ENCODE measurements around the gene RAB17. TPM values are rescaled to one million over a fixed set of nuclear protein-coding genes. Genes with fewer than 3 reads are reported as not detected.

The RAB17 gene
- total RNA-seq, 1 experiment from 2014 or later, result 17.2 TPM

DNA sequence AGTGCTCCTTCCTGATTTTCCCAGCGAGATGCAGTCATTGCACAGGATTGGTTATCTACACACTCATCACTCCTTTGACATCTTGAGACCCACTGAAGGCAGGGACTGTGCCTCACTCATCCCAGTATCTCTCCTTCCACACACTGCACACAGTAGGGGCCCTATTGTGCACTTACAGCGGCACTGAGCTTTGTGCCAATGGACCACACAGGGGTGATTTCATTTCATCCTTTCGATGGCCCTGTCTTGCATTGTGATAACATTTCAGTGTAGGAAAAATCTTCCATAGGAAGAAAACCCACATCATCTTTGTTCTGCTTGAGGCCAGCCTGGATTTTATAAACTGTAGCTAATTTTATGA lies 25.8 kb upstream of the RAB17 start:
- H3K36me3 Mint-ChIP-seq (ENCODE audit: insufficient read depth, unreplicated experiment), result no peaks in the 10 kb centered on the region
- no peak for DNase-seq (ENCODE audit: unreplicated experiment)
- H3K9me3 Mint-ChIP-seq (ENCODE audit: unreplicated experiment), result no peaks in the 10 kb centered on the region
- H3K4me3 Mint-ChIP-seq (ENCODE audit: unreplicated experiment), result no peak overlapping the region
- POLR2A ChIA-PET, result interaction anchor here (0.9 kb wide), 1 partner anchor 46 kb away, joined by 4 read pairs; no protein-coding TSS in a partner anchor
- H3K4me1 Mint-ChIP-seq (ENCODE audit: insufficient read depth, unreplicated experiment), result peaks cover 6% of the 10 kb centered on the region
- intact Hi-C loops (cut with micrococcal nuclease), result no loop called here
- CTCF ChIA-PET, result no interaction called here
- no peaks in the 10 kb centered on the region for H3K27me3 Mint-ChIP-seq (ENCODE audit: insufficient read depth, unreplicated experiment)
- BruUV-seq (replicated peaks), result no TSS peak
- H3K27ac Mint-ChIP-seq (ENCODE audit: low read depth, unreplicated experiment), result no peak overlapping the region
- TF ChIP-seq, protein P1, sequence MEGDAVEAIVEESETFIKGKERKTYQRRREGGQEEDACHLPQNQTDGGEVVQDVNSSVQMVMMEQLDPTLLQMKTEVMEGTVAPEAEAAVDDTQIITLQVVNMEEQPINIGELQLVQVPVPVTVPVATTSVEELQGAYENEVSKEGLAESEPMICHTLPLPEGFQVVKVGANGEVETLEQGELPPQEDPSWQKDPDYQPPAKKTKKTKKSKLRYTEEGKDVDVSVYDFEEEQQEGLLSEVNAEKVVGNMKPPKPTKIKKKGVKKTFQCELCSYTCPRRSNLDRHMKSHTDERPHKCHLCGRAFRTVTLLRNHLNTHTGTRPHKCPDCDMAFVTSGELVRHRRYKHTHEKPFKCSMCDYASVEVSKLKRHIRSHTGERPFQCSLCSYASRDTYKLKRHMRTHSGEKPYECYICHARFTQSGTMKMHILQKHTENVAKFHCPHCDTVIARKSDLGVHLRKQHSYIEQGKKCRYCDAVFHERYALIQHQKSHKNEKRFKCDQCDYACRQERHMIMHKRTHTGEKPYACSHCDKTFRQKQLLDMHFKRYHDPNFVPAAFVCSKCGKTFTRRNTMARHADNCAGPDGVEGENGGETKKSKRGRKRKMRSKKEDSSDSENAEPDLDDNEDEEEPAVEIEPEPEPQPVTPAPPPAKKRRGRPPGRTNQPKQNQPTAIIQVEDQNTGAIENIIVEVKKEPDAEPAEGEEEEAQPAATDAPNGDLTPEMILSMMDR (IDR thresholded peaks at IDR 0.05; ENCODE audit: unreplicated experiment), result no peak

DNA sequence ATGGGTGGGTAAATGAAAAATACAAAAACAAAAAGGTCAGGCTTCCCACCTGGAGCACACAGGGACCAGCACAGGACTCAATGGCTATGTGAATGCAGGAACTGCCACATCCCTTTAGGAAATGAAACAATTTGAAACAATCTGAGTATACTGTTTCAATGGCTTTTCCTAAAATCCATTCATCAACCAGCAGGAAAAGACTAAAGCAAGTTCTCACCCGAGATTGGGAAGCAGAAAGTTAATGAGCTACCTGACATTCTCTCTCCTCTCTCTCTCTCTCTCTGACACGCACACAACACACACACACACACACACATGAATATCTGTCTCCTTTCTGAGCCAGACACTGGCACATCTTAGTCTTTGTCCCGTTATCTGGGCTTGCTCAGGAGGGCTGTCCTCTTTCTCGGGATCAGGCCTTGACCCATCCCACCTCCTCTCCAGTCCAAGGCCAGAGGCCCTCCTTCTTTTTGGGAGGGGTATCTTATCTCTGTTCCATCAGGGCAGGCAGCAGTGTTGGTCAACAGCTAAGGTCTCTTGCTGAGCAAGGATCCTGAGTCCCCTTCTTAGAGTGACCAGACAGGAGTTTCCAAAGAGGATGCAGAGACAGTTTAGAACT lies 25.2 kb upstream of the RAB17 start:
- no peak for DNase-seq (ENCODE audit: unreplicated experiment)
- POLR2A ChIA-PET, result interaction anchor here (0.9 kb wide), 1 partner anchor 47 kb away, joined by 4 read pairs; no protein-coding TSS in a partner anchor
- intact Hi-C loops (cut with micrococcal nuclease), result no loop called here
- Mint-ChIP-seq H3K27ac (ENCODE audit: low read depth, unreplicated experiment) (no peak overlapping the region), H3K27me3 (ENCODE audit: insufficient read depth, unreplicated experiment) (no peaks in the 10 kb centered on the region), H3K9me3 (ENCODE audit: unreplicated experiment) (no peaks in the 10 kb centered on the region), H3K36me3 (ENCODE audit: insufficient read depth, unreplicated experiment) (no peaks in the 10 kb centered on the region), H3K4me1 (ENCODE audit: insufficient read depth, unreplicated experiment) (peaks cover 6% of the 10 kb centered on the region), H3K4me3 (ENCODE audit: unreplicated experiment) (no peak overlapping the region)
- BruUV-seq (replicated peaks), result no TSS peak
- TF ChIP-seq, protein P1 (IDR thresholded peaks at IDR 0.05; ENCODE audit: unreplicated experiment), result no peak
- CTCF ChIA-PET, result no interaction called here

DNA sequence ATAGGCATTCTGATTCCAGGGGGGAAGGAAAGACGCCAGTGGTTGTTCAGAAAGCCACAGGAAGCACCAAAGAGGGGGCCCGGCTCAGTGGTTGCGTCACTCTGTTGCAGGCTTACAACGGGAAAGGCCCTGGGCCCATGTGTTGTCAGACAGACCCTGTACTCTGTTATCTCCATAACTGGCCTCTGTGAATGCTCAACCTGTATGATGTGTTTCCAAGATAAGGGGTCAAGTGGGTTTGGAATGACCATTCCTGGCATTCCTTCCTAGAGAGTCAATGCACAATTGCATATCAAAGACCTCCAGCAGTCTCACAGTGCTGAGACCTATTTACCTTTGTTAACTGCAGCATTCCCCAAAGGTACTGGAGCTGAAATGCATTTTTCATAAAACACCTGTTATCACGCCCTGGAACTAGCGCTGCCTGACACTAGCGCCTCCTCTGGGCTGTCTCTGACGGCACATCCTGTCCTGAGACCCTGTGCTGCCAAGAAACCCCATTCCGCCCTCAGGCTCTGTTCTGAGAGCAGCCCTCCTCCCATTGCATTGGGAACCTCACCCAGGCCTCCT lies 23.7 kb upstream of the RAB17 start:
- no TSS peak for BruUV-seq (replicated peaks)
- H3K36me3 Mint-ChIP-seq (ENCODE audit: insufficient read depth, unreplicated experiment), result no peaks in the 10 kb centered on the region
- no peak overlapping the region for H3K4me3 Mint-ChIP-seq (ENCODE audit: unreplicated experiment)
- H3K27me3 Mint-ChIP-seq (ENCODE audit: insufficient read depth, unreplicated experiment), result no peaks in the 10 kb centered on the region
- intact Hi-C loops (cut with micrococcal nuclease), result no loop called here
- H3K4me1 Mint-ChIP-seq (ENCODE audit: insufficient read depth, unreplicated experiment), result peaks cover 6% of the 10 kb centered on the region
- ChIA-PET CTCF (interaction anchor here (1.1 kb wide), 1 partner anchor 131 kb away, joined by 3 read pairs; no protein-coding TSS in a partner anchor), POLR2A (no interaction called here)
- TF ChIP-seq, protein P1 (IDR thresholded peaks at IDR 0.05; ENCODE audit: unreplicated experiment), result peak; percentile 6
- no peak for DNase-seq (ENCODE audit: unreplicated experiment)
- H3K27ac Mint-ChIP-seq (ENCODE audit: low read depth, unreplicated experiment), result no peak overlapping the region
- H3K9me3 Mint-ChIP-seq (ENCODE audit: unreplicated experiment), result no peaks in the 10 kb centered on the region

DNA sequence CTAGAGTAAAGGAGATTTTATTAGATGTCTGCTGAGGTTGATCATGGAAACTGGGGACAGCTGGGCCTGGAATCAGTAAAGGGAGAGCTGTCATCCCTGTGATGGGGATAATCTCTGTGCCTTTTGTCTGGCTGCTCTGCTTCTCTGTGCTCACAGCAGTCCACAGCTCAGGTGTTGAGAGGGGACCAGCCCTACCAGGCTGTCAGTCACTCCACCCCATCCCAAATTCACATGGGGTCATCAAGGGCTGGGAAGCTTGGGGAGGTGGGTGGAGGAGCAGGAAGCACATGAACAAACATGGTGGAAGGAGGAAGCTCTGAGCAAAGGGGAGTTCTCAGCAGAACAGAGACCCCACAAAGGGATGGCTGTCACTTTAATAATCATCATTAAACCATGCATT lies 23.1 kb upstream of the RAB17 start:
- Mint-ChIP-seq H3K9me3 (ENCODE audit: unreplicated experiment) (no peaks in the 10 kb centered on the region), H3K36me3 (ENCODE audit: insufficient read depth, unreplicated experiment) (no peaks in the 10 kb centered on the region), H3K4me3 (ENCODE audit: unreplicated experiment) (no peak overlapping the region), H3K27ac (ENCODE audit: low read depth, unreplicated experiment) (no peak overlapping the region), H3K4me1 (ENCODE audit: insufficient read depth, unreplicated experiment) (peaks cover 6% of the 10 kb centered on the region), H3K27me3 (ENCODE audit: insufficient read depth, unreplicated experiment) (peaks cover under 1% of the 10 kb centered on the region)
- no peak for DNase-seq (ENCODE audit: unreplicated experiment)
- TF ChIP-seq, protein P1 (IDR thresholded peaks at IDR 0.05; ENCODE audit: unreplicated experiment), result no peak
- BruUV-seq (replicated peaks), result no TSS peak
- POLR2A ChIA-PET, result no interaction called here
- CTCF ChIA-PET, result interaction anchor here (0.7 to 1.1 kb wide), 2 partner anchors 13 to 132 kb away, joined by 3 read pairs; no protein-coding TSS in a partner anchor
- intact Hi-C loops (cut with micrococcal nuclease), result no loop called here
